HG03520 (cell line): Measurements from ENCODE around the gene UBQLN3.

Experiments
- ATAC-seq: cut with Tn5 transposase; IDR thresholded peaks from one replicate; pipeline ENCODE4 v1.9.1; 2021; ENCODE audit warnings: mild to moderate bottlenecking, moderate library complexity; ENCODE audit not compliant: unreplicated experiment

The UBQLN3 gene

DNA sequence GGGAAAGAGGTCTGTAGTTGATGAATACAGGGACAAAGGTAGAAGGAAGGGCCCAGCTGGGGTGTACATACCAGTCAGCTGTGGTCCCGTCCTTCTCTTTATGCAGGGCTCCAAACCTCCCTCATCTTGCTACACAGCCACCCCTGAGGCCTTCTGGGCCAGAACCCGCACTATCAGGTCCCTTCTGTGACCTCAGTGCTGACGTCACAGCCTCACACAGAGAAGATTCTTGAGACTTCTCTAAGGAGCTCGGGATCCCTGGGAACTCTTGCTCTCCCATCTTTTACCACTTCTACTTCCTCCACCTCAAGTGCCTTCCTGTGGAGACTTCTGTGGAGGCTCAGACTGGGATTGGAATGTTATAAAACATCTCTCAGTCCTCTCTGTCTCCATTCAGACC, at the start of gene UBQLN3:
TSS of gene UBQLN3 (minus strand) at position 155 of the 400 bp plus-strand sequence. CDS start 399 bp downstream, outside the sequence.
- ATAC-seq, result no peak

DNA sequence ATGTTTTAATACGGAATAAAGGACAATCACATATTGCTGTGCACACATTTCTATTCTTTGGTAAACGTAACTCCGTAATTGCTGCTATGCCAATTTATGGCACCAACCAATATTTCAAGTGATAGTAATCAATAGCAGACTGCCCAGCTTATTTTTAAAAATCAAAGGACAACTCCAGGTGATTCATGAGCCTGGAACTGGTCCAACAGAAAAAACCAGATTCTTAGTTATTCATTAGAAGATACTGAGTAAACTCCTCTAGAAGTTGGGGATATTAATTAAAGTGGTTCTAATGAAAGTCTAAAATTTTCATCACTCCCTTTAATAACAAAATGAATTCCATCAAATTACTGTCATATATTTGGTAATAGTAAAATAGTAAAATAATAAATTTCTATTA, 48.0 kb upstream of the UBQLN3 start:
- ATAC-seq, result no peak

DNA sequence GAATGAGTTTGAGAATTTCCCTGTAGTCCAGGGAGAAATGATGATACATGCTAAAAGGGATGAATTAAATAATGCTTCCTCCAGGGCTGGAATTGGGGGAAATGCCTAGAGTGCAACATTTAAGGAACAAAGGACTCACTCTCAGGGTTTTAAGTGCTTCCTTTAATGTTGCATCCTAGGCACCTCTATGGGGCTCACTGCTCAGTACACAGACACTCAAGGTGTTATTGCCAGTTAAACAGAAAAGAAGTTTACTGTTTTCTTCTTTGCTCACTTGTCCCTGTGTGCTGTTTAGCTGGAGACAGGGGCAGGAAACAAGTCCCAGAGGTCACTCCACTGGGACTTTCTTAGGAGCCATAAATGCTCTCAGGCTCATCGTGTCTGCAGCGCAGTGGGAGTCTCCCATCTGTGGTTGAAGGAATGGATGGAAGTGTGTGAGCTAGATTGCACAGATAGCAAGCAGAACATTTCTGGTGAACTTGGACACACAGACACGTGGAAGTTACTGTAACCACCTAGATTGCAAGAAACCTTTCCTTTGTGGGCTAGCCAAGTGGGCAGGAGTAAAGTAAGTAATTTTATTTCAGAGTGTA, 46.9 kb upstream of the UBQLN3 start:
- ATAC-seq, result no peak

DNA sequence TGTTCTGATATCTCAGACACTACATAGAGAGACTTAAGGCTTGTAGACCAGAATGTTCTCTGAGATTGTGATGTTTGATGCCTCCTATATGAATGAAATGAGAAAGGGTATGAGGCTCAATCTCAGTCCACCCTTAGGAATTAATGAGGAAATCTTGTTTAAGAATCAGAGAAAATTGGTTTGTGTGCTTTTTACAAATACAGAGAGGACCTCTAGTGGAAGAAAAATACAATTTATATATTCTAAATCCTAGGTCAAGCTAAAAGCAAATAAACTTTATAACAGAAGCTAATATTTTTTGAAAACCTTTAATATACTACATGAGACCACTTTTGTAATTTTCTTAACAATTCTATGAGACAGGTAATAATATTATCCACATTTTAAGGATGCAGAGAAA, 43.6 kb upstream of the UBQLN3 start:
- no peak for ATAC-seq

DNA sequence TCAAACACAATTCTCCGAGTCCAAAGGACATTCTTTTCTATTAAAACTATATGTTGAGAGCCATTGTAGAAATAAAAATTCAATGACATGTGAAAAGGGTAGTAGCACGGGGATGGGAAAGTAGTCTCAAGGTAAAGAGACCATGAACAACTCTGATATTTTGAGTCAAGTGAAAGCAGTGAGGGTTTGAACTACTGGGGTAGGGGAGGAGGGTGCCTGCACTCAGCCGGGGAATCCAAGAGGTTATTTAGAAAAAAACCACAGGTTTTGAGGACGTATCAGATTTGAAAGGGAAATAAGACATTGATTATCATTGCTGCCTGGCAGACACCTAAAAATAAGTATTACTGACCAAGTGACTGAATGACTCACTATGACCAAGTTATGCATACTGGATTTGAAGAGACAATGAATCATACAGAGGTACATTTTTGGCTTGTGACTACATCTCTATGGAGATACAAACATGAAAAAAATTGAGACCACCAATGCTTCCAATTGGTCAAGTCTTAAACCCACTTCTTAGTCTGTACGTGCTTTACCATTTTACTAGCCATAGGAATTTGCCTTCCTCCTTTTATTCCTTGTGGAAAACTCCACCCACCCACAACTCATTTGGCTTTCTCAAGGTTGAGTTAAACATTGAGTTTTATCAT, 40.8 kb upstream of the UBQLN3 start:
- peak; percentile 71 for ATAC-seq

DNA sequence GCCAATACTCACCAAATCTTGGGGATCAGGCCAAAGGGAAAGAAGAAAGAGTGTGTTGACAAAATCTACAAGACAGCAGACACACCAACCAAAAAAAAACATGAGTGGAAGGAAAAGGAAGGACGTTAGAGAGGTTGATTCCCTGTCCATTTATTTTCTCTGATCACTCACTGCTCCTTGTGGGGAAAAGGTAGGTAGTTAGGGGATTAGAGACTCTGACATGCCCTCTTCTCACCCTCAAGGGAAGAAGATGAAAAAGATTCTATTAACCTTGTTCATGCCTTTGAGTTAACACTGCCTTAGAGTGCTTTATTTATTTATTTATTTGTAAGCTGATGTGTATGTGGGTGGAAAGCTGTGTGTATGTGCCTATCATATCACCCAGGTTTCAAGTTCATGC, 38.7 kb upstream of the UBQLN3 start, which contains the start of gene OR52H1:
TSS of gene OR52H1 (minus strand) at position 101 of the 400 bp plus-strand sequence. CDS start 3,035 bp downstream, outside the sequence.
- ATAC-seq, result no peak

DNA sequence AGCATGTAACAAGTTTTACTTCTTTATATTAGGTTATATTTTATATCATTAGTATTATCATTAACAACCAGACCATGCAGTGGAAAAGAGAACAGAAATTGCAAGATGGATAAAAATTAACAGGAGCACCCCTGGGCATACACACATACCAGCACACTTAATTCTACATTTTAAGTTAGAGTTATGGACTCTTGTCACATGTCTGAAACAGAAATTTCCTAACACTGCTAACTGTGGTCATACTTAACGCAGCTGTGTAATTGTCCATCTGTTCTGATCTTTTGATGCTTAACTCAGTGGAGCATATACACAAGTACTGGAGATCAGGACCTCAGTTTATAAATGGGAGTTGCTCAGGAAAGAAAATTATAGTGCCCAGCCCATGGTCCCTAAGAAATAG, 38.2 kb upstream of the UBQLN3 start:
- ATAC-seq, result no peak

DNA sequence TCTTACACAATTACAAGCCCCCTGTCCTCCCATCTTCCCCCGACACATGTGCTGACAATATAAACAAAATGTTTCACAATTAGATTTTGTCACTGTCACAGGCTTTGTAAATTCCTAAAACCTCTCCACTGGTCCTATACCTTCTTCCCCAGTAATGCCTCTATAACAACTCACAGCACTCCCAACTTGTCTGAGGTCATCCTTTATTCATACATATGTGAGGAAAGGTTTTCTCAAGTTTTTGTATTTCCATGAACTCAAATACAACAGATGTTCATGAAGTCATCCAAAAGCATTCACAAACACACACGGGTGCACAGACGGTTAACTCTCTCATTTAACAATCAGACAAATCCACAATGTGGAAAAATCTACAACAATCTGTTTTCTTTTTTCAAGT, 36.7 kb upstream of the UBQLN3 start:
- ATAC-seq, result no peak

DNA sequence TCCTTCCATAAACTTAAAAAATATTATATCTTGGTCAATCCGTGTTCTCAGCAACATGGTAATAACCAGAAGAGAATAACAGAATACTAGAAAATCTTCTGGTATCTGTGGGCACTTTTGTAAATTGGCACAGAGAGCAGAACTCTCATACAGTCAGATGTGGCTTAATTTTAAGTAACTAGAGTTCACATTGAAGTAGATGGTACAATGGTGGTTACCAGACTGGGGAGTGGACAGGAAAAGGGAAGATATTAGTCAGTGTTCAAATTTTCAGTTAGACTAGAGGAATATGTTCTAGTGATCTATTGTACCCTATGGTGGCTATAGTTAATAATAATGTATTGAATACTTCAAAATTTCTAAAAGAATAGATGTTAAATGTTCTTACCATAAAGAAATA, 31.7 kb upstream of the UBQLN3 start:
- ATAC-seq, result no peak

DNA sequence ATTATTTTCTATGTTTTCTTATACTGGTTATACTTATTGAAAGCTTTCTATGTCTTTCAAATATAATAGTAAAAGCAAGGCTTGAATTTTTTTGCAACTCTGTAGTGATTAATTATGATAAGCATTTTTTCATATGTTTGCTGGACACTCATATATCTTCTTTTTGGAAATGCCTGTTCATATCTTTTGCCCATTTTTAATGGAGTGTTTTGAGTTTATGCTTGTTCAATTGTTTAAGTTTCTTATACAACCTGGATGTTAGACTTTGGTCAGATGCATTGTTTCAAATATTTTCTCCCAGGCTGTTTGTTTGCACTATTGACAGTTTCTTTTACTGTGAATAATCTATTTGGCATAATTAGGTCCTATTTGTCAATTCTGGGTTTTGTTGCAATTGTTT, 26.7 kb upstream of the UBQLN3 start:
- no peak for ATAC-seq

DNA sequence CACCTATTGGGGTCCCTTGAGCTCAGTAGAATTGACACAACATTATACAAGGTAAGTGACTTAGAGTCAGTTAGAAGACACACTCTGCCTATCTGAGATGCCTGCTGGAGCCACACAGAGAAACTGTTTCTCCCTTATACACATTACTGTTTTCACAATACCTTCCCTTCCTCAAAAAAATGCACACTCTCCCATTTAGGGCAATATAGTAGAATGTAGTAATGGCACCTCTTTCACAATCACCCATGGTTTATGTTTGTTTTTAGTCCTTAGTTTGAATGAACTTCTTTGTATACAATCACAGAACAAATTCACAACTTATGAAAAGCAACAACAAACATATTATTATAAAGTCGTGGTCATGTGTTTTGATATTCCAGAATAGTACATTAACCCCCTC, 24.3 kb upstream of the UBQLN3 start:
- ATAC-seq, result no peak

DNA sequence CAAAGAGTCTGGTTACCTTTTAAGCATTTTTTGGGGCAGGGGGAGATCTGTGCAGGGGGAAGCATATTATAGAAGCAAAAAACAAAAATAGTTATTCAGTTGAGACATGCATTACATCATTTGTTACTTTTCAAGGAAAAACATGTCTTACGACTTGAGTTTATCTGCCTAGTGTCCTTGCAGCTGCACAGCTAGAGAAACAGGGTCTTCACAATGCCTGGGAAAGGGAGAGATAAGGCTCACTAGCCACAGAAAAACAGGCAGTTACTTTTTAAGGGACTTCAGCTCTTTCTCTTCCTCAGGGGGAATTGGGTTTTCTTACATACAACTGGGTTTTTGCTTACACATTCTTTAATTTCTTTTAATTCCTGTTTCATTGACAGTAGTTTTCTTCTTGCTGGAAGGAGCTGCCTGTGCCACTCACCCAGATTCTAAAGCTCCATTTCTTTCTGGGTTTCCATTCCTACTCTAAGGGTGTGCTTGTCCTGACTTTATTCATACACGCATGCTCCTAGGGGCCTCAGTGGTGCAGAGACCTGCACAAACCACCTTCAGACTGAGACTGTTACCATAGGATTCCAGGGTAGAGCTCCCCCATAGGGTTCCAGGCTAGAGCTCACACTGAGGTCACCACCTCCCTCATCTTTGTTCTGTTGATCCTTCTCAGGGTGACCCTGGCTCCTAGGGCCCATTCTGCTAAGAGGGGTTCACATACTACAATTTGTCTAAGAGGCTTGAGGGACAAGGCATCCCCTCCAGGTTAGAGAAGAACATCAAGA, 21.5 kb upstream of the UBQLN3 start:
- no peak for ATAC-seq

DNA sequence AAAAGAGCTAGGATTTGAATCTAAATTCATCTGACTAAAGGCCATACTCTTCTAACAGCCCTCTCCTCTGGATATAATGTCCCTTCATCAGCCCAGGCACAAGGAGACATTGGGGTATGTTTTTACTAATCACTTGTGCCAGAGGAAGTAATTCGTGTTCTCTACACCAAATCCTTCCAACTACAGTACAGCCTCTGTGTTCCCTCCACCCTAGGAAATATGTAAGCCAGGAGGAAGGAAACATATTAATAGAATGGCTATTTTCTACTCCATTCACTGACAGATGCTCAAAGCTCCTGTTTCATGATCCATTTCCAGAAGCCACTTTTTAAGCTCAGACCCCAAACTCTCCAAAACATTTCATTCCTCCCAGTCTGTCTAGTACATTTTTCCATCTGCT, 18.7 kb upstream of the UBQLN3 start:
- no peak for ATAC-seq

DNA sequence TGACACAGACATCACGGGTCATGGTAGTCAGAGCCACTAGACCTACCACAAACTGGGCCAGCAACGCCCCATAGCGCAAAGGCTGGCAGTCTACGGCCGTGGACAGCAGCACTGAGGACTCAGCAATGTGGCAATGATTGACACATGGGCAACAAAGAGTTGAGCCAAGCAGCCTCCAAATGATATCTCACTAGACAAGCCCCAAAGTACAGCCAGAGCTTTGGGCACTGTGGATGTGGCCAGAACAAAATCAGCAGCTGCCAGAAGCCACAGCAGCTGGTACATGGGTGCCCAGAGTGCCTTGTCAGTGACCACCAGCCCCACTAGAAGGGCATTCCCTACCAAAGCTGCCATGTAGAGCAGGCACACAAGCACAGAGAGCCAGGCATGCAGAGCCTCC, 18.0 kb upstream of the UBQLN3 start:
- no peak for ATAC-seq

DNA sequence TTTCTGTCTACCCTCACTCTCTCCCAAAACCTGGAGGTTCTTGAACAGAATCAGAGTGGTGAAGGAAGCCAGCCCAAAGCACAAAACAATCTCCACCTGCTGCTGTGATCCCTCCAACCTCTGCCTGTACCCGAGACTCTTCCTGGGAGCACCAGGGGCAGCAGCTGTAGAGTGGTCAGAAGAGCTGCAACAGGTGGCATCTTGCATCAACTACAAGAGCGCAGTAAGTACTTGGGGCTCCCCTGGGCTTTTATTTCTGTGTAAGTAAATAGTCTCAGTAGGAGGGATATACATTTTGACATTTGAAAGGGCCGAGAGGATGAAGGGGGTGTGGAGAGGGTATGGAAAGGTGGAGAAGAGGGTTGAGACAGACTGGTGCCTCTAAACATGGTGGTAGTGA, 15.0 kb upstream of the UBQLN3 start:
- no peak for ATAC-seq

DNA sequence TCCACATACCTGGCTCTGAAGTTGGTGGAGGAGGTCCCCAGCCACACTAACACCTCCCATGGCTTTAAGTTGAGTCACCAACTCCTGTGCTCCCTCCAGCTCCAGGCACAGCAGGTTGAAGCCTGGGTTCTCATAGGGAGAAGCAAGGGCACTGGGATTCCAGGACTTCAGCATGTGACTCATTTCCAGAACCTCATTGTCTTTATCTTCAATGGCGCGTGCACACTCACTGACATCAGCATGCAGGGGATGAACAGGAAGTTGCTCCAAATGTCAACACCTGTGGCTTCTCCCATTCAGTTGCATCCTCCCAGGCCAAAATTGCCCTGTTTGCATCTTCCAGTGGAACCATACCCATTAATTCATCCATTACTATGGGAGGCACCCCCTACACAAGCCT, 12.6 kb upstream of the UBQLN3 start:
- ATAC-seq, result no peak

DNA sequence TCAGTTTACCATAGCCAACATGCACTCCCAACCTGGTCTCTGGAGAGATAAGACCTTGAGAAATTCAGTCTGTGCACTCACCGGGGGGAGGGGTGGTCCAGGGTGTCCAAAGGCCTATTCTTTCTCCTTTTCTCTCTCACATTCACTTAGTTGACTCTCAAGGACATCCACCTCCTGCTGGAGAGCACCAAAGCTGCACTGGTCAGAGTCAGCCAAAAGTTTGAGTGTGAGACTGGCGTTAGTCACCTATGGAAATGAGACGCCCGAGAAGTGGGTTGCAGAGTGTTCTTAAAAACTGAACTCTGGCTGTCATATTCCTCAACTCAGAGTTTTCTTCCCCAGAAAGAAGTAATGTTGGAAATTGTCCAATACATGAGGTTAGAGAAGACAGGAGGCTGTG, 11.8 kb upstream of the UBQLN3 start:
- no peak for ATAC-seq

DNA sequence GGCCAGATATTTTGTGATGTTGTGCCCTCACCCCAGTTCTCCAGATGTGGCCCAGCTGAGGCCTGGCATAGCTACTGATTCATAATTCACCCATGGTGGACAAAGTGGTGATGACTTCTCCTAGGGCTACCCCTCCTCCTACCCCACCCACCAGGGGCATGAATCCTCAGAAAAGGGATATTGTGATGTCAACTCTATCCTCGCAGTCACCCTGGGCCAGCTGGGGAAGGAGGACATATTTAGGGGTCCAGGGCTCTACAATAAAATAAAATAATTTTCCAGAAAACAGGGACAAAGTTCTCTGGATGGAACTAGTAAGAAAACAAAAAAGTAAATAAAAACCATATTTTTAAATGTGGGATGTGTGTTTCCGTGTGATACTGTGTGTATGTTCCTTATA, 6.8 kb upstream of the UBQLN3 start, which contains the start of gene UBQLNL:
TSS of gene UBQLNL (minus strand) at position 101 of the 400 bp plus-strand sequence. CDS start 258 bp downstream, outside the sequence.
- ATAC-seq, result no peak

DNA sequence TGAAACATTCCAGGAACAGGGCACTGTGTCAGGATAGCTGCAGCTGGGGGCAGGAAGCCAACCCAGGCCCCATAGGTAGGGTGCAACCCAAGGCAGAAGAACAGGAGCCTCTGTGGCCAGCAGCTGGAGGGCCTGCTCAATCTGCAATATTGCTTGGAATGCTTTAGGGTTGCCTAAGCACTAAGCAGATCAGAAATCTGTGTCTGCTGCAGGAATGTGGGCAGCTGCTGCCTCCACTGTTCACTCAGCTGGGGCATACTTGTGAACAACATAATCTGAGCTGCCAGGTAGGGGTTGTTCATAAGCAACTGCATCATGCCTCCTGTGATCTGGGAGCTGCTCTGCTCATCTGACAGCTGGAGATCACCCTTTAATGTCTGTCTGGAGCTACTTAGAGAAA, 5.1 kb upstream of the UBQLN3 start:
- ATAC-seq, result no peak

DNA sequence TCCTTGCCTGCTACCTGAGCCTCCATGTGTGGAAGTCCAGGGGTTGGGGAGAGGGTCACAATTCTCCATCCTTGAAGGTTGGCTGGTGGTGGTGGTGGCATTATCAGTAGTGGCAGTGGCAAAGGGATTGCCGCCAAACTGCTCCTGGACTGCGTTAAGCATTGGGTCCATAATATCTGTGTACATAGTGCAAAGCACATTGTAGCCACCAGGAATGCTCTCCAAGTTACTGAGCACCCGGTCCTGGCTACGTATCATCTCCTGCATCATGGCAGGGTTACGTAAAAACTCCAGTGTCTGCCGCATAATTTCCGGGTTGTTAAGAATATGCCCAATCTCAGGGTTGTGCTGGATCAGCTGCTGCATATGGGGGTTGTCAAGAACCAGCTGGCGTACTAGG, 1.2 kb downstream of the UBQLN3 start:
- ATAC-seq, result no peak

DNA sequence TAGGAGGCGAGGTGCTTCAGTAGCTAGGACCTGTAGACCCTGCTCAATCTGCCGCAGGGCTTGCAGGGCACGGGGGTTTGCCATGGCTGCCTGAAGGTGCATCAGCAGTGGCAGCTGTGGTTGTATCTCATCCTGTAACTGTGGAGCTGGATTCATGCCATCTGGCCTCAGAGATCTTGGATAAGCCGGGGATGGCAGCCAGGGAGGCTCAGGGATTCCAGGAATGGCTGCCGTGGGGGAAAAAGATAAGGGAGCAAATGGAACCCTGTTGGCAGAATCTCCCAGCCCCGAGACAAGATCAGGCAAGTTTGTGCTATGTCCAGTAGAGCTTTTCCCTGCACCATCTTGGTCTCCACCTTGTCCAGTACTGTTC, 1.8 kb downstream of the UBQLN3 start:
- ATAC-seq, result no peak
